Breast epithelium (tissue), 3 donors: ENCODE results near the gene MAP3K15.

Source experiments
- CTCF ChIP-seq, 3 donors: fragments of 450-650 bp; IDR thresholded peaks; one replicate each; pipeline ENCODE4 v1.5.1; 2016 to 2017; ENCODE audit warnings: antibody characterized with exemption in 3 of 3, mild to moderate bottlenecking in 3 of 3, moderate library complexity in 3 of 3
- POLR2A ChIP-seq: fragments of 450-650 bp; IDR thresholded peaks from one replicate; pipeline ENCODE4 v1.6.1; 2016; ENCODE audit warnings: antibody characterized with exemption, mild to moderate bottlenecking, moderate library complexity
- POLR2AphosphoS5 ChIP-seq, 3 donors: sonication (generic); formaldehyde crosslinking; IDR thresholded peaks; one replicate each; pipeline ENCODE4 v1.6.1; 2017; ENCODE audit warnings: antibody characterized with exemption in 3 of 3

DNA sequence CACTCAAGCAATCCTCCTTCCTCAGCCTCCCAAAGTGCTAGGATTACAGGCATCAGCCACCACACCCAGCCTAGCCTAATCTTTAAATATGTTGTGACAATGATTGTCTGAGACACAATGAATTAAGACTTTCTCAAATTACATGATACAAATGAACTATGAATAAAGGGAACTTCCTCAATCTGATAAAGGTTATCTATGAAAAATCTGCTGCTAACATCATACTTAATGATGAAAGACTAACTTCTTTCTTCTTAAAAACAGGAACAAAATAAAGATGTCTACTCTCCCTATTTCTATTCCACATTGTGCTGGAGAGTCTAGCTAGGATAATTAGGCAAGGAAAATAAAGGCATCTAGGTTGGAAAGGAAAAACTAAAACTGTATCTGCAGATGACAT, 111.6 kb downstream of the MAP3K15 start:
- TF ChIP-seq CTCF (IDR thresholded peaks at IDR 0.05), result no peak
- no peak for TF ChIP-seq POLR2A
- no peak for TF ChIP-seq POLR2AphosphoS5 (IDR thresholded peaks at IDR 0.05)
